H1 (cell line): ENCODE results near the gene DCTN5.

Source experiments
- POLR2AphosphoS5 ChIP-seq: IDR thresholded peaks from 2 replicates; pipeline ENCODE4 v1.6.1; 2011; ENCODE audit warnings: low read depth, low read length
- TF ChIP-seq, protein P1 (sequence below), 3 experiments: IDR thresholded peaks; 1 replicate in 2 of 3; 2 replicates in 1 of 3; pipeline versions ENCODE4 v1.5.1 to v1.6.1; 2011; ENCODE audit warnings: low read length in 3 of 3, mild to moderate bottlenecking in 3 of 3, inconsistent platforms in 2 of 3, low read depth in 1 of 3, moderate library complexity in 1 of 3; ENCODE audit not compliant: insufficient read depth in 1 of 3; ENCODE audit errors: control extremely low read depth in 1 of 3

GRCh38 chr16:23670137-23670776, 29.0 kb downstream of the DCTN5 start:
- TF ChIP-seq, protein P1, sequence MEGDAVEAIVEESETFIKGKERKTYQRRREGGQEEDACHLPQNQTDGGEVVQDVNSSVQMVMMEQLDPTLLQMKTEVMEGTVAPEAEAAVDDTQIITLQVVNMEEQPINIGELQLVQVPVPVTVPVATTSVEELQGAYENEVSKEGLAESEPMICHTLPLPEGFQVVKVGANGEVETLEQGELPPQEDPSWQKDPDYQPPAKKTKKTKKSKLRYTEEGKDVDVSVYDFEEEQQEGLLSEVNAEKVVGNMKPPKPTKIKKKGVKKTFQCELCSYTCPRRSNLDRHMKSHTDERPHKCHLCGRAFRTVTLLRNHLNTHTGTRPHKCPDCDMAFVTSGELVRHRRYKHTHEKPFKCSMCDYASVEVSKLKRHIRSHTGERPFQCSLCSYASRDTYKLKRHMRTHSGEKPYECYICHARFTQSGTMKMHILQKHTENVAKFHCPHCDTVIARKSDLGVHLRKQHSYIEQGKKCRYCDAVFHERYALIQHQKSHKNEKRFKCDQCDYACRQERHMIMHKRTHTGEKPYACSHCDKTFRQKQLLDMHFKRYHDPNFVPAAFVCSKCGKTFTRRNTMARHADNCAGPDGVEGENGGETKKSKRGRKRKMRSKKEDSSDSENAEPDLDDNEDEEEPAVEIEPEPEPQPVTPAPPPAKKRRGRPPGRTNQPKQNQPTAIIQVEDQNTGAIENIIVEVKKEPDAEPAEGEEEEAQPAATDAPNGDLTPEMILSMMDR (IDR thresholded peaks at IDR 0.05; ENCODE audit: control extremely low read depth in 1 of 3, insufficient read depth in 1 of 3, low read depth in 1 of 3, low read length in 3 of 3), result no peak
- TF ChIP-seq POLR2AphosphoS5, result no peak
